WTC11 (cell line): ENCODE data around the gene TPK1. TPM values are rescaled to one million over a fixed set of nuclear protein-coding genes. Genes with fewer than 3 reads are reported as not detected.
"Not testable (repeated sequence)": the region's sequence is repeated elsewhere in the genome, so short reads cannot be mapped to it uniquely, and the experiment has no call there.

ENCODE experiments used
- ATAC-seq: fragments of 200-7000 bp; cut with Tn5 transposase; 2 replicates; pipeline ENCODE4 v1.10.0; 2021; ENCODE audit warnings: mild to moderate bottlenecking, moderate library complexity
- CTCF ChIA-PET: fragments of 300-600 bp; sonication (Branson Sonifier 250); formaldehyde crosslinking; loops from one replicate; lab custom pipeline; 2021; ENCODE audit warnings: antibody characterized with exemption; lab: Charles Lee
- POLR2A ChIA-PET: fragments of 350-600 bp; sonication (Branson Sonifier 250); formaldehyde crosslinking; loops from one replicate; lab custom pipeline; 2021; ENCODE audit warnings: antibody characterized with exemption; lab: Charles Lee
- DNase-seq: peaks from one replicate; pipeline ENCODE4 v3.0.0; 2021; ENCODE audit warnings: low spot score
- H3K27ac Mint-ChIP-seq: 2 replicates; pipeline ENCODE4 v1.8.0; 2021; ENCODE audit warnings: mixed read lengths
- H3K27me3 Mint-ChIP-seq: 2 replicates; pipeline ENCODE4 v1.8.0; 2021; ENCODE audit warnings: low read depth, mild to moderate bottlenecking, moderate library complexity, mixed read lengths
- H3K36me3 Mint-ChIP-seq: 2 replicates; pipeline ENCODE4 v1.8.0; 2021; ENCODE audit warnings: mixed read lengths
- H3K4me1 Mint-ChIP-seq: 2 replicates; pipeline ENCODE4 v1.8.0; 2022; ENCODE audit warnings: mixed read lengths
- H3K4me3 Mint-ChIP-seq: 2 replicates; pipeline ENCODE4 v1.8.0; 2021; ENCODE audit warnings: mild to moderate bottlenecking, moderate library complexity, mixed read lengths
- H3K9me3 Mint-ChIP-seq: 2 replicates; pipeline ENCODE4 v1.8.0; 2021; ENCODE audit warnings: mixed read lengths
- GABPB1 ChIP-seq: sonication (generic); formaldehyde crosslinking; IDR thresholded peaks from 2 replicates; pipeline ENCODE4 v1.8.1; 2023; ENCODE audit warnings: mild to moderate bottlenecking, missing genetic modification reagents
- GTF2I ChIP-seq: fragments of 250-450 bp; sonication (Bioruptor Pico); conservative IDR thresholded peaks from 2 replicates; pipeline ENCODE4 v1.4.0; 2021; ENCODE audit warnings: mild to moderate bottlenecking
- JUN ChIP-seq: sonication (generic); formaldehyde crosslinking; IDR thresholded peaks from 2 replicates; pipeline ENCODE4 v1.8.0; 2023; ENCODE audit warnings: mild to moderate bottlenecking, missing genetic modification reagents
- MXD4 ChIP-seq: fragments of 250-450 bp; sonication (Bioruptor Pico); IDR thresholded peaks from 2 replicates; pipeline ENCODE4 v1.8.0; 2021; ENCODE audit warnings: mild to moderate bottlenecking, moderate library complexity, borderline replicate concordance
- SMAD4 ChIP-seq: sonication (generic); formaldehyde crosslinking; IDR thresholded peaks from 2 replicates; pipeline ENCODE4 v1.8.0; 2022; ENCODE audit warnings: mild to moderate bottlenecking, missing genetic modification reagents
- SOX15 ChIP-seq: fragments of 250-450 bp; sonication (Bioruptor Pico); IDR thresholded peaks from 2 replicates; pipeline ENCODE4 v1.9.0; 2021; ENCODE audit warnings: mild to moderate bottlenecking
- TEAD4 ChIP-seq: sonication (generic); formaldehyde crosslinking; IDR thresholded peaks from 2 replicates; pipeline ENCODE4 v1.8.0; 2022; ENCODE audit warnings: mild to moderate bottlenecking, missing genetic modification reagents
- ZNF121 ChIP-seq: sonication (generic); formaldehyde crosslinking; IDR thresholded peaks from 2 replicates; pipeline ENCODE4 v1.8.0; 2023; ENCODE audit warnings: missing genetic modification reagents
- ZNF263 ChIP-seq: sonication (generic); formaldehyde crosslinking; IDR thresholded peaks from 2 replicates; pipeline ENCODE4 v1.8.1; 2022; ENCODE audit warnings: low read depth, mild to moderate bottlenecking, moderate library complexity, missing genetic modification reagents
- ZNF416 ChIP-seq: fragments of 250-450 bp; sonication (Bioruptor Pico); IDR thresholded peaks from 2 replicates; pipeline ENCODE4 v1.9.0; 2021; ENCODE audit warnings: mild to moderate bottlenecking, inconsistent platforms
- total RNA-seq: library from RNA; stranded (reverse); gene quantifications from 3 replicates; pipeline ENCODE4 v1.2.3, GENCODE V29; 2021
- TF ChIP-seq, protein P1 (sequence below): fragments of 250-450 bp; sonication (Bioruptor Pico); IDR thresholded peaks from 2 replicates; pipeline ENCODE4 v1.8.0; 2021; ENCODE audit warnings: mild to moderate bottlenecking
- TF ChIP-seq, protein P2 (sequence below): sonication (generic); formaldehyde crosslinking; IDR thresholded peaks from 2 replicates; pipeline ENCODE4 v1.8.1; 2023; ENCODE audit warnings: mild to moderate bottlenecking, missing genetic modification reagents, moderate library complexity
- TF ChIP-seq, protein P3 (sequence below): fragments of 200-600 bp; IDR thresholded peaks from 2 replicates; pipeline ENCODE4 v1.8.0; 2022; ENCODE audit warnings: antibody characterized with exemption
- TF ChIP-seq, protein P4 (sequence below): sonication (generic); formaldehyde crosslinking; IDR thresholded peaks from 2 replicates; pipeline ENCODE4 v1.8.1; 2022; ENCODE audit warnings: mild to moderate bottlenecking, moderate library complexity, missing genetic modification reagents
- TF ChIP-seq, protein P5 (sequence below): fragments of 250-450 bp; sonication (Bioruptor Pico); IDR thresholded peaks from 2 replicates; pipeline ENCODE4 v2.1.2; 2022; ENCODE audit warnings: mild to moderate bottlenecking, moderate library complexity
- TF ChIP-seq, protein P6 (sequence below): sonication (generic); formaldehyde crosslinking; IDR thresholded peaks from 2 replicates; pipeline ENCODE4 v1.8.0; 2023; ENCODE audit warnings: missing genetic modification reagents, mild to moderate bottlenecking, borderline replicate concordance
- TF ChIP-seq, protein P7 (sequence below): sonication (generic); formaldehyde crosslinking; IDR thresholded peaks from 2 replicates; pipeline ENCODE4 v1.8.0; 2022; ENCODE audit warnings: mild to moderate bottlenecking, missing genetic modification reagents

Gene TPK1
- total RNA-seq, 1 experiment from 2014 or later = 2.7 TPM

DNA sequence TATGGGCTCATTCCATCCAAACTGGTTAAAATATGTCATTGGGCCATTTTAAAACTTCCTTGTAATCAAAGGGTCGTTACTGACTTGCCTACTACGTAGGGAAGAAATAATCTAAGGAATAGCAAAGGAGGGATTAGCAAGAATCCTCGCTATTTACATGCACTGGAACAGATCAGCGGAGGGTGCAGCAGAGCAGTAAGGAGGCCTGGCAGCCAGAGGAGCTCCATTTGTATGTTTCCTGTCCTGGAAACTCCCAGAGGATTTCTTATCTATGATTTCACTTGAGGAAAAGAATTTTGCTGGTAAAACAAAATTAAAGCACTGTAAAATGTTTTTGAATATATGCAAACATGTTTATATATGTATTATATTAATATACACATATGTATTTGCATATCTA, 107.3 kb downstream of the TPK1 start:
- peaks cover 10% of the 10 kb centered on the region for H3K36me3 Mint-ChIP-seq
- H3K27ac Mint-ChIP-seq = no peak overlapping the region
- ChIA-PET CTCF (no interaction called here), POLR2A (no interaction called here)
- no peaks in the 10 kb centered on the region for H3K27me3 Mint-ChIP-seq
- no peaks in the 10 kb centered on the region for H3K4me1 Mint-ChIP-seq
- H3K4me3 Mint-ChIP-seq = no peak overlapping the region
- ATAC-seq (no peak), DNase-seq (no peak)
- TF ChIP-seq, protein P1, sequence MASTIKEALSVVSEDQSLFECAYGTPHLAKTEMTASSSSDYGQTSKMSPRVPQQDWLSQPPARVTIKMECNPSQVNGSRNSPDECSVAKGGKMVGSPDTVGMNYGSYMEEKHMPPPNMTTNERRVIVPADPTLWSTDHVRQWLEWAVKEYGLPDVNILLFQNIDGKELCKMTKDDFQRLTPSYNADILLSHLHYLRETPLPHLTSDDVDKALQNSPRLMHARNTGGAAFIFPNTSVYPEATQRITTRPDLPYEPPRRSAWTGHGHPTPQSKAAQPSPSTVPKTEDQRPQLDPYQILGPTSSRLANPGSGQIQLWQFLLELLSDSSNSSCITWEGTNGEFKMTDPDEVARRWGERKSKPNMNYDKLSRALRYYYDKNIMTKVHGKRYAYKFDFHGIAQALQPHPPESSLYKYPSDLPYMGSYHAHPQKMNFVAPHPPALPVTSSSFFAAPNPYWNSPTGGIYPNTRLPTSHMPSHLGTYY (CRISPR knock-in tag) = no peak
- no peak for TF ChIP-seq SMAD4
- no peak for TF ChIP-seq ZNF416 (CRISPR knock-in tag)
- TF ChIP-seq, protein P2, sequence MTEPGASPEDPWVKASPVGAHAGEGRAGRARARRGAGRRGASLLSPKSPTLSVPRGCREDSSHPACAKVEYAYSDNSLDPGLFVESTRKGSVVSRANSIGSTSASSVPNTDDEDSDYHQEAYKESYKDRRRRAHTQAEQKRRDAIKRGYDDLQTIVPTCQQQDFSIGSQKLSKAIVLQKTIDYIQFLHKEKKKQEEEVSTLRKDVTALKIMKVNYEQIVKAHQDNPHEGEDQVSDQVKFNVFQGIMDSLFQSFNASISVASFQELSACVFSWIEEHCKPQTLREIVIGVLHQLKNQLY (CRISPR knock-in tag) = no peak
- TF ChIP-seq GTF2I = no peak
- no peak for TF ChIP-seq MXD4
- peaks cover 22% of the 10 kb centered on the region for H3K9me3 Mint-ChIP-seq

DNA sequence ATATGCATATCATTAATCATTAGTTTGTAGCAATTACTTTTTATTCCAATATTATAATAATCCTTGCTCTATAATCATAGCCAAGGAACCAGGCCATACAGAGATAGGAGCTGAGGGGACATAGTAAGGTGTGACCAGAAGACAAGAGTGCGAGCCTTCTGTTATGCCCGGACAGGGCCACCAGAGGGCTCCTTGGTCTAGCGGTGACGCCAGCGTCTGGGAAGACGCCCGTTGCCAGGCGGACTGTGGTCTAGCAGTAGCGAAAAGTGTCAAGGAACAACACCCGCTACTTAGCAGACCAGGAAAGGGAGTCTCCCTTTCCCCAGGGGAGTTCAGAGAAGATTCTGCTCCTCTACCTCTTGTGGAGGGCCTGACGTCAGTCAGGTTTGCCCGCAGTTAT, 109.0 kb downstream of the TPK1 start:
- ATAC-seq, H3K4me1 Mint-ChIP-seq, H3K4me3 Mint-ChIP-seq: not testable (repeated sequence)
- CTCF ChIA-PET = interaction anchor here (0.7 kb wide), 1 partner anchor 60 kb away, joined by 5 read pairs; no protein-coding TSS in a partner anchor
- DNase-seq = peak; percentile 39
- Mint-ChIP-seq H3K9me3 (peaks cover 22% of the 10 kb centered on the region), H3K36me3 (peaks cover 10% of the 10 kb centered on the region)
- TF ChIP-seq, protein P3, sequence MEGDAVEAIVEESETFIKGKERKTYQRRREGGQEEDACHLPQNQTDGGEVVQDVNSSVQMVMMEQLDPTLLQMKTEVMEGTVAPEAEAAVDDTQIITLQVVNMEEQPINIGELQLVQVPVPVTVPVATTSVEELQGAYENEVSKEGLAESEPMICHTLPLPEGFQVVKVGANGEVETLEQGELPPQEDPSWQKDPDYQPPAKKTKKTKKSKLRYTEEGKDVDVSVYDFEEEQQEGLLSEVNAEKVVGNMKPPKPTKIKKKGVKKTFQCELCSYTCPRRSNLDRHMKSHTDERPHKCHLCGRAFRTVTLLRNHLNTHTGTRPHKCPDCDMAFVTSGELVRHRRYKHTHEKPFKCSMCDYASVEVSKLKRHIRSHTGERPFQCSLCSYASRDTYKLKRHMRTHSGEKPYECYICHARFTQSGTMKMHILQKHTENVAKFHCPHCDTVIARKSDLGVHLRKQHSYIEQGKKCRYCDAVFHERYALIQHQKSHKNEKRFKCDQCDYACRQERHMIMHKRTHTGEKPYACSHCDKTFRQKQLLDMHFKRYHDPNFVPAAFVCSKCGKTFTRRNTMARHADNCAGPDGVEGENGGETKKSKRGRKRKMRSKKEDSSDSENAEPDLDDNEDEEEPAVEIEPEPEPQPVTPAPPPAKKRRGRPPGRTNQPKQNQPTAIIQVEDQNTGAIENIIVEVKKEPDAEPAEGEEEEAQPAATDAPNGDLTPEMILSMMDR = peak; percentile 61
- TF ChIP-seq, all 79 proteins: peak for 1; not testable (repeated sequence) for 78
- POLR2A ChIA-PET, H3K27ac Mint-ChIP-seq, H3K27me3 Mint-ChIP-seq: not testable (repeated sequence)

DNA sequence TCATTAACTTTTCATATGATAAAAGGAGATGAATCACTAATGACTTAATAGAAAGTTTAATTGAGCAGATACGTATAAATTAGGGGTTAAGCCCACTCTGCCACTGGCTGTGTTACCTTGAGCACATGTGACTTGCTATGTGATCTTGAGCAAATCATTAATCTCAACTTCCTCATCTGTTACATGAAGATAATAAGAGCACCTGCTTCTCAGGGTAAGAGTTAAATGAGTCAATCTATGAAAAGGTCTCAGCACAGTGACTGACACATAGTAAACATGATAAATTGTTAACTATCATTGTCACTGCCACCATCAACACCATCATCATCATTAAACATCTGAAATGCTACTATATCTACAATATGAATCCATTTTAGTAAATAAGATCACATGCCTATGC, 110.8 kb downstream of the TPK1 start:
- ChIA-PET POLR2A (interaction anchor here (0.6 kb wide), 2 partner anchors 60 to 183 kb away, joined by 3 read pairs; no protein-coding TSS in a partner anchor), CTCF (no interaction called here)
- Mint-ChIP-seq H3K4me3 (no peak overlapping the region), H3K36me3 (peaks cover 10% of the 10 kb centered on the region), H3K9me3 (peaks cover 22% of the 10 kb centered on the region), H3K27ac (no peak overlapping the region), H3K4me1 (peaks cover 5% of the 10 kb centered on the region), H3K27me3 (no peaks in the 10 kb centered on the region)
- ATAC-seq = no peak
- no peak for DNase-seq
- TF ChIP-seq SOX15 (CRISPR knock-in tag) = no peak
- no peak for TF ChIP-seq ZNF263
- TF ChIP-seq, protein P4, sequence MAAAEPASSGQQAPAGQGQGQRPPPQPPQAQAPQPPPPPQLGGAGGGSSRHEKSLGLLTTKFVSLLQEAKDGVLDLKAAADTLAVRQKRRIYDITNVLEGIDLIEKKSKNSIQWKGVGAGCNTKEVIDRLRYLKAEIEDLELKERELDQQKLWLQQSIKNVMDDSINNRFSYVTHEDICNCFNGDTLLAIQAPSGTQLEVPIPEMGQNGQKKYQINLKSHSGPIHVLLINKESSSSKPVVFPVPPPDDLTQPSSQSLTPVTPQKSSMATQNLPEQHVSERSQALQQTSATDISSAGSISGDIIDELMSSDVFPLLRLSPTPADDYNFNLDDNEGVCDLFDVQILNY (CRISPR knock-in tag) = no peak
- TF ChIP-seq JUN = no peak
- TF ChIP-seq GABPB1 = no peak
- no peak for TF ChIP-seq TEAD4 (CRISPR knock-in tag)
- TF ChIP-seq, protein P5, sequence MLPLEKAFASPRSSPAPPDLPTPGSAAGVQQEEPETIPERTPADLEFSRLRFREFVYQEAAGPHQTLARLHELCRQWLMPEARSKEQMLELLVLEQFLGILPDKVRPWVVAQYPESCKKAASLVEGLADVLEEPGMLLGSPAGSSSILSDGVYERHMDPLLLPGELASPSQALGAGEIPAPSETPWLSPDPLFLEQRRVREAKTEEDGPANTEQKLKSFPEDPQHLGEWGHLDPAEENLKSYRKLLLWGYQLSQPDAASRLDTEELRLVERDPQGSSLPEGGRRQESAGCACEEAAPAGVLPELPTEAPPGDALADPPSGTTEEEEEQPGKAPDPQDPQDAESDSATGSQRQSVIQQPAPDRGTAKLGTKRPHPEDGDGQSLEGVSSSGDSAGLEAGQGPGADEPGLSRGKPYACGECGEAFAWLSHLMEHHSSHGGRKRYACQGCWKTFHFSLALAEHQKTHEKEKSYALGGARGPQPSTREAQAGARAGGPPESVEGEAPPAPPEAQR (CRISPR knock-in tag) = no peak
- TF ChIP-seq, protein P6, sequence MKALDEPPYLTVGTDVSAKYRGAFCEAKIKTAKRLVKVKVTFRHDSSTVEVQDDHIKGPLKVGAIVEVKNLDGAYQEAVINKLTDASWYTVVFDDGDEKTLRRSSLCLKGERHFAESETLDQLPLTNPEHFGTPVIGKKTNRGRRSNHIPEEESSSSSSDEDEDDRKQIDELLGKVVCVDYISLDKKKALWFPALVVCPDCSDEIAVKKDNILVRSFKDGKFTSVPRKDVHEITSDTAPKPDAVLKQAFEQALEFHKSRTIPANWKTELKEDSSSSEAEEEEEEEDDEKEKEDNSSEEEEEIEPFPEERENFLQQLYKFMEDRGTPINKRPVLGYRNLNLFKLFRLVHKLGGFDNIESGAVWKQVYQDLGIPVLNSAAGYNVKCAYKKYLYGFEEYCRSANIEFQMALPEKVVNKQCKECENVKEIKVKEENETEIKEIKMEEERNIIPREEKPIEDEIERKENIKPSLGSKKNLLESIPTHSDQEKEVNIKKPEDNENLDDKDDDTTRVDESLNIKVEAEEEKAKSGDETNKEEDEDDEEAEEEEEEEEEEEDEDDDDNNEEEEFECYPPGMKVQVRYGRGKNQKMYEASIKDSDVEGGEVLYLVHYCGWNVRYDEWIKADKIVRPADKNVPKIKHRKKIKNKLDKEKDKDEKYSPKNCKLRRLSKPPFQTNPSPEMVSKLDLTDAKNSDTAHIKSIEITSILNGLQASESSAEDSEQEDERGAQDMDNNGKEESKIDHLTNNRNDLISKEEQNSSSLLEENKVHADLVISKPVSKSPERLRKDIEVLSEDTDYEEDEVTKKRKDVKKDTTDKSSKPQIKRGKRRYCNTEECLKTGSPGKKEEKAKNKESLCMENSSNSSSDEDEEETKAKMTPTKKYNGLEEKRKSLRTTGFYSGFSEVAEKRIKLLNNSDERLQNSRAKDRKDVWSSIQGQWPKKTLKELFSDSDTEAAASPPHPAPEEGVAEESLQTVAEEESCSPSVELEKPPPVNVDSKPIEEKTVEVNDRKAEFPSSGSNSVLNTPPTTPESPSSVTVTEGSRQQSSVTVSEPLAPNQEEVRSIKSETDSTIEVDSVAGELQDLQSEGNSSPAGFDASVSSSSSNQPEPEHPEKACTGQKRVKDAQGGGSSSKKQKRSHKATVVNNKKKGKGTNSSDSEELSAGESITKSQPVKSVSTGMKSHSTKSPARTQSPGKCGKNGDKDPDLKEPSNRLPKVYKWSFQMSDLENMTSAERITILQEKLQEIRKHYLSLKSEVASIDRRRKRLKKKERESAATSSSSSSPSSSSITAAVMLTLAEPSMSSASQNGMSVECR (CRISPR knock-in tag) = no peak
- TF ChIP-seq, protein P7, sequence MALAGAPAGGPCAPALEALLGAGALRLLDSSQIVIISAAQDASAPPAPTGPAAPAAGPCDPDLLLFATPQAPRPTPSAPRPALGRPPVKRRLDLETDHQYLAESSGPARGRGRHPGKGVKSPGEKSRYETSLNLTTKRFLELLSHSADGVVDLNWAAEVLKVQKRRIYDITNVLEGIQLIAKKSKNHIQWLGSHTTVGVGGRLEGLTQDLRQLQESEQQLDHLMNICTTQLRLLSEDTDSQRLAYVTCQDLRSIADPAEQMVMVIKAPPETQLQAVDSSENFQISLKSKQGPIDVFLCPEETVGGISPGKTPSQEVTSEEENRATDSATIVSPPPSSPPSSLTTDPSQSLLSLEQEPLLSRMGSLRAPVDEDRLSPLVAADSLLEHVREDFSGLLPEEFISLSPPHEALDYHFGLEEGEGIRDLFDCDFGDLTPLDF (CRISPR knock-in tag) = no peak
- TF ChIP-seq, protein P3 = no peak
- no peak for TF ChIP-seq ZNF121
